PC-3 (cell line): ENCODE results near the gene HK1. TPM values are rescaled to one million over a fixed set of nuclear protein-coding genes. Genes with fewer than 3 reads are reported as not detected.

Source experiments
- ATAC-seq: fragments of 200-7000 bp; cut with Tn5 transposase; 2 replicates; pipeline ENCODE4 v1.9.1; 2020; ENCODE audit warnings: mild to moderate bottlenecking, moderate library complexity
- BruUV-seq: library from RNA; stranded (reverse); fragments of 400-500 nt; replicated peaks from 2 replicates; lab custom pipeline; 2021; lab: Mats Ljungman, UMichigan
- CTCF ChIA-PET: fragments of 300-600 bp; sonication (Branson Sonifier 250); formaldehyde crosslinking; loops from one replicate; lab custom pipeline; 2022; ENCODE audit warnings: antibody characterized with exemption; lab: Charles Lee
- POLR2A ChIA-PET: fragments of 300-600 bp; sonication (Branson Sonifier 250); formaldehyde crosslinking; loops from one replicate; lab custom pipeline; 2022; ENCODE audit warnings: antibody characterized with exemption; ENCODE audit not compliant: unreplicated experiment; lab: Charles Lee
- DNase-seq: peaks from one replicate; pipeline ENCODE4 v3.0.0-alpha.2; 2015
- H2AFZ ChIP-seq: fragments of 300-600 bp; sonication (generic); 2 replicates; pipeline ENCODE4 v1.6.0; 2016; ENCODE audit warnings: antibody characterized with exemption, low read length
- H3F3A ChIP-seq: fragments of 300-600 bp; sonication (generic); one replicate; pipeline ENCODE4 v1.6.0; 2017; ENCODE audit warnings: antibody characterized with exemption, low read length, control low read depth, mild to moderate bottlenecking; ENCODE audit not compliant: unreplicated experiment
- H3K27ac ChIP-seq: fragments of 300-600 bp; sonication (generic); 2 replicates; pipeline ENCODE4 v1.5.1; 2016; ENCODE audit warnings: mild to moderate bottlenecking, low read length
- H3K27me3 ChIP-seq: fragments of 300-600 bp; sonication (generic); 2 replicates; pipeline ENCODE4 v1.6.1; 2016; ENCODE audit warnings: low read length, mixed read lengths
- H3K36me3 ChIP-seq: fragments of 300-600 bp; sonication (generic); 2 replicates; pipeline ENCODE4 v1.6.1; 2016; ENCODE audit warnings: low read depth, mixed run types, low read length, mixed read lengths
- H3K4me1 ChIP-seq: fragments of 300-600 bp; sonication (generic); 2 replicates; pipeline ENCODE4 v1.5.1; 2016; ENCODE audit warnings: low read length; ENCODE audit not compliant: insufficient read depth
- H3K4me2 ChIP-seq: fragments of 300-600 bp; sonication (generic); 2 replicates; pipeline ENCODE4 v1.6.0; 2016; ENCODE audit warnings: low read length
- H3K4me3 ChIP-seq: fragments of 300-600 bp; sonication (generic); 2 replicates; pipeline ENCODE4 v1.5.1; 2016; ENCODE audit warnings: mild to moderate bottlenecking, low read length, mixed read lengths
- H3K79me2 ChIP-seq: fragments of 300-600 bp; sonication (generic); 2 replicates; pipeline ENCODE4 v1.6.1; 2017; ENCODE audit warnings: low read length, mixed read lengths
- H3K9ac ChIP-seq: fragments of 300-600 bp; sonication (generic); 2 replicates; pipeline ENCODE4 v1.6.0; 2016; ENCODE audit warnings: mild to moderate bottlenecking, low read length
- H3K9me2 ChIP-seq: fragments of 300-600 bp; sonication (generic); replicated peaks from 2 replicates; pipeline ENCODE4 v1.6.1; 2016; ENCODE audit warnings: mixed run types, low read length, mixed read lengths
- H3K9me3 ChIP-seq: fragments of 300-600 bp; sonication (generic); 2 replicates; pipeline ENCODE4 v1.6.1; 2016; ENCODE audit warnings: low read length, mixed read lengths
- H4K20me1 ChIP-seq: fragments of 300-600 bp; sonication (generic); 2 replicates; pipeline ENCODE4 v1.6.1; 2016; ENCODE audit warnings: low read length, mixed read lengths
- CTCF ChIP-seq: fragments of 300-600 bp; sonication (generic); conservative IDR thresholded peaks from 2 replicates; pipeline ENCODE4 v1.5.1; 2017; ENCODE audit warnings: antibody characterized with exemption, low read depth, mild to moderate bottlenecking, low read length
- EZH2 ChIP-seq: fragments of 300-600 bp; sonication (generic); IDR thresholded peaks from one replicate; pipeline ENCODE4 v1.6.1; 2017; ENCODE audit warnings: antibody characterized with exemption, mild to moderate bottlenecking, low read length; ENCODE audit not compliant: unreplicated experiment
- EZH2phosphoT487 ChIP-seq: fragments of 300-600 bp; sonication (generic); IDR thresholded peaks from 2 replicates; pipeline ENCODE4 v1.6.1; 2018; ENCODE audit warnings: mild to moderate bottlenecking, antibody characterized with exemption, low read length, borderline replicate concordance
- intact Hi-C: fragments of 100-400 bp; cut with micrococcal nuclease; formaldehyde crosslinking; loops from 2 replicates; pipeline ENCODE4 v1.9.0; 2023
- total RNA-seq: library from RNA; depleted of rRNA; stranded (reverse); fragments of >200 nt; gene quantifications from 2 replicates; pipeline ENCODE4 v1.2.3, GENCODE V29; 2014

The HK1 gene
- total RNA-seq, 1 experiment from 2014 or later: 189 TPM

GRCh38 chr10:69243817-69244216 lies 34.5 kb upstream of the HK1 start:
- H2AFZ ChIP-seq: no peak overlapping the region
- CTCF ChIA-PET: no interaction called here
- H3K4me2 ChIP-seq: no peak overlapping the region
- DNase-seq (no peak), ATAC-seq (no peak)
- no peaks in the 10 kb centered on the region for H3K9me2 ChIP-seq
- intact Hi-C loops: no loop called here
- H3K27ac ChIP-seq: no peak overlapping the region
- no peaks in the 10 kb centered on the region for H3K36me3 ChIP-seq
- H3K4me3 ChIP-seq: no peak overlapping the region
- peaks cover 21% of the 10 kb centered on the region for H3K4me1 ChIP-seq
- TF ChIP-seq EZH2phosphoT487: no peak
- no peak for TF ChIP-seq CTCF
- TF ChIP-seq EZH2: no peak
- no peaks in the 10 kb centered on the region for H3K79me2 ChIP-seq
- no peaks in the 10 kb centered on the region for H3F3A ChIP-seq
- no TSS peak for BruUV-seq
- POLR2A ChIA-PET: interaction anchor here (0.7 kb wide), 1 partner anchor 380 kb away, joined by 5 read pairs; no protein-coding TSS in a partner anchor
- no peaks in the 10 kb centered on the region for H3K27me3 ChIP-seq
- H3K9me3 ChIP-seq: no peaks in the 10 kb centered on the region
- H4K20me1 ChIP-seq: no peaks in the 10 kb centered on the region
- no peak overlapping the region for H3K9ac ChIP-seq

GRCh38 chr10:69246036-69246435 lies 32.3 kb upstream of the HK1 start:
- Histone ChIP-seq H3K4me3 (no peak overlapping the region), H3K4me2 (no peak overlapping the region), H3K9me3 (no peaks in the 10 kb centered on the region), H3K79me2 (no peaks in the 10 kb centered on the region), H3K27me3 (no peaks in the 10 kb centered on the region), H3K9ac (no peak overlapping the region), H3K36me3 (no peaks in the 10 kb centered on the region), H3K4me1 (peaks cover 12% of the 10 kb centered on the region), H3K27ac (no peak overlapping the region), H4K20me1 (no peaks in the 10 kb centered on the region), H3F3A (no peaks in the 10 kb centered on the region), H3K9me2 (no peaks in the 10 kb centered on the region), H2AFZ (no peak overlapping the region)
- TF ChIP-seq EZH2 (no peak), CTCF (no peak), EZH2phosphoT487 (no peak)
- intact Hi-C loops: no loop called here
- CTCF ChIA-PET: no interaction called here
- BruUV-seq: no TSS peak
- DNase-seq (no peak), ATAC-seq (no peak)
- POLR2A ChIA-PET: no interaction called here

- TF ChIP-seq CTCF: no peak
- Histone ChIP-seq H3K27ac (no peak overlapping the region), H3K27me3 (no peaks in the 10 kb centered on the region), H3K9me2 (no peaks in the 10 kb centered on the region), H3K79me2 (no peaks in the 10 kb centered on the region), H3F3A (no peaks in the 10 kb centered on the region), H3K4me1 (peaks cover 4% of the 10 kb centered on the region), H3K4me2 (no peak overlapping the region), H3K36me3 (no peaks in the 10 kb centered on the region), H2AFZ (no peak overlapping the region), H4K20me1 (no peaks in the 10 kb centered on the region), H3K9ac (no peak overlapping the region), H3K4me3 (no peak overlapping the region), H3K9me3 (peaks cover 4% of the 10 kb centered on the region; the same call in 1 of the 2 replicates)
- POLR2A ChIA-PET: interaction anchor here (0.5 kb wide), 1 partner anchor 458 kb away, joined by 11 read pairs; no protein-coding TSS in a partner anchor
- BruUV-seq: no TSS peak
- ATAC-seq: no peak
- intact Hi-C loops: no loop called here
- CTCF ChIA-PET: interaction anchor here (0.6 kb wide), 1 partner anchor 327 kb away, joined by 3 read pairs; no protein-coding TSS in a partner anchor
- DNase-seq: no peak
Observed at GRCh38 chr10:69246581-69247312, 31.5 kb upstream of the HK1 start.
